GM21529 (cell line): ENCODE data around the gene GRHL1.

Experiments
- ATAC-seq: cut with Tn5 transposase; IDR thresholded peaks from one replicate; pipeline ENCODE4 v1.9.1; 2021; ENCODE audit not compliant: unreplicated experiment

The GRHL1 gene

DNA sequence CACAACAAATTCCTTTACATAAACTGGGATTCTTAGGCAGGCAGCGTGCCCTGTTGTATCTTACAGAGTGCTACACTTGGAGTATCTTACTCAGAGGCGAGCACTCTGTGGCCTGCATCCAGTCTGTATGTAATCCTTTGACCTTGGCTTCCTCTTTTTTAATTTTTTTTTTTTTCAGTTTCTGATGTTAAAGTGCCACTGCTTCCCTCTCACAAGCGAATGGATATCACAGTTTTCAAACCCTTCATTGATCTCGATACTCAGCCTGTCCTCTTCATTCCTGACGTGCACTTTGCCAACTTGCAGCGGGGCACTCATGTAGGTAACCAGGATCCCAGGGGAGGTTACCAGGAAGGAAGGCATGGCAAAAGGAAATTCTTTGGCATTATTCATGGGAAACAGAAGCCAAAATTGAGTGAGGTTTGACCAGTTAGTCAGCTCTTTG is 40.4 kb downstream of the GRHL1 start:
- no peak for ATAC-seq

DNA sequence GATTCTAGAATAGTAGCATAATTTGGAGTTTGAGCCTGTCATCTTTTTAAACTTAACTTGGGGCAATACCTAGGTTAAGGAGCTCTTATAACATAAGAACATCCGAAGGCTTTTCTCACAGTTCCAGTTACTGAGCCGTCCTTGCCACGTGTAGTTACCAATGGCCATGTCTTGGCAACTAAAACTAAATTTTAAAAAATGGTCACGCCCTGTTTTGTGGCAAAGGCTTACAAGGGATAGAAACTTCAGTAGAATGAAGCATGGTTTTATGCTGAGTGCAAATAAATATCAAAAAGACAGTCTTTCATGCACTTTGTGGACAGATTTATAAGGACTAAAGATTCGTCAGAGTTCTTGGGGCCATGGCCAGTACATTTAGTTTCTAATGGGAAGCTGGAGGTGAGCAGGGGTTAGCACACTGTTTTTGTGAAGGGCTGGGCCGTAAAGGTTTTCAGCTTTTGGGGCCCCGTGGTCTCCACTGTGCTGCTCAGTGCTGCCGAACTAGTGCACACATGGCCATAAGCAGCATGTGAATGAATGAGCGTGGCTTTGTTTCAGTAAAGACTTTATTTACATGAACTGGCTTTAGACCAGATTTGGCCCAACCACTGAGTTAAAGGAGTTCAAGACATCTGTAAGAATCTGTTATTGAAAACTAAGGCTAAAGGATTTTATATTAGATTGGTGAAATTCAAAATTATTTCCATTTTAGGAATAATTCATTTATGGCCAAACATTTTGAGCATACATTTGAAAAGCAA is 41.1 kb downstream of the GRHL1 start:
- ATAC-seq = no peak

DNA sequence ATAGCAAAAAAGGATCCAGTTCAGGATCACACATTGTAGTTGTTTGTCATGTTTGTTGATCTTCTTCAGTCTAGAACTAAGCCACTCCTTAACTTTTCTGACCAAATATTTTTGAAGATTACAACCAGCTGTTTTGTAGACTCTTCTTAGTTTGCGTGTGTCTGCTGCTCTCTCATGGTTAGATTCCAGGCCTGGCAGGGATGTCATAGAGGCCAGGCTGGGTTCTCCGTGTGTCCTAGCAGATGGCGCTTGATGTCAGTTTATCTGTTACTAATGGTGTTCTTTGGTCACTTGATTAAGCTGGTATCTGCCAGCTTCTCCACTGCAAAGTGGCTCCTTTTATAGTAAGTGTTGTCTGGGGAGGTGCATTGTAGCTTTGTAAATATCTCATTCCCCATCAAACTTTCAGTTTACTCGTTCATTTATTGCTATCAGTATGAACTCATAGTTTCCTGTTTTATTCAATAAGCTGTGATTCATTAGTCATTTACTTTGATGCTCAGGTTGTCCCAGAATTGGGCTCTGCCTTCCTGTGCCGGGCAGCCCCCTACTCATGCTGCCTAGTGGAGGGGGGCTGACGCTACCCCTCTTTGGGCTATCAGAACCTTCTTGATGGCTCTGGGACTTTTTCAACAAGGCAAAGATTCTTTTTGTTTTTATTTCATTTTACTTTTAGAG is 42.1 kb downstream of the GRHL1 start:
- ATAC-seq = no peak

DNA sequence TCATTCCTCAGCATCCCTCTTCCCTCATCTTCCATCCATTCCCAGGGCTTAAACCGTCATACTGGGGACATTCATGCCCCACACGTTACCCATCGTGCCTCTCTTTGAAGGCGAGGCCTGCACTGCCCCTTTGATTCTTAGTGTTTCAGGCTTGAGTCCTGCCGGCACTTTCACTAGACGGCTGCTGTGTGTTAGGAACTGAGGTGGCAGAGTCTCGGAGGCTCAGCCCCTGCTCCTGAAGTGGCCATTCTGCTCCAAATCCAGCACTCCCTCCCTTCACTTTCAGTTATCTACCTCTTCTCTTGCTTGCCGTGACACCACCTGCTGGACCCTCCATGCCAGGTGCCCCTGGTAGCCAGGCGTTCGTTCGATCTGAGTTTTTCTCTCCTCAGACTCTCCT is 43.0 kb downstream of the GRHL1 start:
- no peak for ATAC-seq

DNA sequence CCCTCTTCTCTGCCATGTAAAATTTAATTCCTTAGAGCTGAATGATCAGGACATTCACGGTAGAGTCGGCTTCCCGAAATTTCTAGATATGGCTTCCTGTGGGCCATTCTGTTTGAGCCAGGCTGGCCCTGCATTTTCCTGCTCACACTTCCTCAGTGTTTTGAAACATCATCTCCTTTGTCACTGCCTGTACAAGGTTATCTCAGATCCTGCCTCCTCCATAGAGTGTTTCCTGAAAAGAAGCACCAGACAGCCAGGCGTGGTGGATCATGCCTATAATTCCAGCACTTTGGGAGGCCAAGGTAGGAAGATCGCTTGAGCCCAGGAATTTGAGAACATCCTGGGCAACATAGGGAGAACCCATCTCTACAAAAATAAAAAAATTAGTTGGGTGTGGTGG is 43.6 kb downstream of the GRHL1 start:
- ATAC-seq = no peak

DNA sequence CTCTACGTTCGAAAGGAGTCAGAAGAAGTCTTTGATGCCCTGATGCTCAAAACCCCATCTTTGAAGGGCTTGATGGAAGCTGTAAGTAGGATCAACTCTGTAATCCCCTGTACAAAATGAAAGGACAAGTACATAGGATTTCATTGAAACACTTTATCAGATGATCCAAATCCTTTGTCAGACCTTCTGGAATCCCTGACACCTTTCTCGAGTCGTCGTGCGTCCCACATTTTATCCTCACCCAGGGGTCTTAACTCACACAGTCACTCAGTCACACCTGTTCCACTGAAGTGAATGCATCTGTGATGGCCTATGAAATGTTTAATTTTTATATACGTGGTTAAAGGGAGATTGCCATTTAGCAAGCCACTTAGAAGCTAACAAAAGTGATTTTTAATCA is 44.8 kb downstream of the GRHL1 start:
- no peak for ATAC-seq

DNA sequence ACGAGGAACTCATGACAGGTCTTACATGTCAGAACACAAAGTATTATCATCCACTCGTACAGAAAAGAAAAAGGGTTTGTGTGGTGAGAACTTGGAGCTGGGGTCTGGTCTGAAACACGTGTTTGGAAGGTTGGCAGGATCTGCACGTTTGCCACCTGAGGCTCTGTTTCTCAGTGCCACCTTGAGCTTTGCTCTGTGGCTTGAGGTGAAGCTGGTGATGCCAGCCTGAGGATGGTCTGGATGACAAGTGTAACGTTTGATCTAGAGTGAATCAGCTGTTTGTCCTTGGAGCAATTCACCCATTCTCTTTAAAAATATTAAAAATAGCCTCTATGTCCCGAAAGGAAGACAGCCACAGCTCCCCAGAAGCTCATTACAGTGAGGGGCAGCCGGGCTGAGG is 46.4 kb downstream of the GRHL1 start:
- ATAC-seq = no peak

DNA sequence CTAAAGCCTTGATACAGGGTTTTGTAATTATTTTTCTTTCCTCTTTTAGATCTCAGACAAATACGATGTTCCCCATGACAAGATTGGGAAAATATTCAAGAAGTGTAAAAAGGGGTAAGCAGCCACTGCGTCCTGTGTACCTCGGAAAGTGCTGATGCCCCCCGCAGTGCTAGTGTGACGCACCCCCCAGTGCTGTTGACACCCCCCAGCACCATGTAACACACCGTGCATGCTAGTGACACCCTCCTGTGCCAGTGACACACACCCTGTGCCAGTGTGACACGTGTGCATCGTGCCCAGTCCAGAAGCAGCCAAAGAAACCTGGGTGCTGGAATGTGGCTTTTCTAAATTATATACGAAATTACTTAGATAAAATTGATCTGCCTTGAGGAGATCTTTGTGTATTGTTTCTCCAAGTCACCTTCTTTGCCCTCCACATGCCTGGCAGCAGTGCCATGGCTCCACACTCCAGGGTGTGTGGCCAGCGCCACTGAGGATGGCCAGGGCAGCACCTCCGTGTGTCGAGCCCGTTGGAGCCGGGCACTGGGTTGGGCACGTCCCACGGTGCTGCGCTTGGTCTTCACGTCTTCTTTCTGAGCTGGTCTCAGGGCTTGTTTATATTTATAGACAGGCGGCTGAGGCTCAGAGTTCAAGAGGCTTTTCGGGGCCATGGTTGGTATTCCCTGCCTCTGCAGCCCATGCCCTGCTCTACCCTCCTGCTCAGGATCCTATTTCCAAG is 47.6 kb downstream of the GRHL1 start:
- no peak for ATAC-seq

DNA sequence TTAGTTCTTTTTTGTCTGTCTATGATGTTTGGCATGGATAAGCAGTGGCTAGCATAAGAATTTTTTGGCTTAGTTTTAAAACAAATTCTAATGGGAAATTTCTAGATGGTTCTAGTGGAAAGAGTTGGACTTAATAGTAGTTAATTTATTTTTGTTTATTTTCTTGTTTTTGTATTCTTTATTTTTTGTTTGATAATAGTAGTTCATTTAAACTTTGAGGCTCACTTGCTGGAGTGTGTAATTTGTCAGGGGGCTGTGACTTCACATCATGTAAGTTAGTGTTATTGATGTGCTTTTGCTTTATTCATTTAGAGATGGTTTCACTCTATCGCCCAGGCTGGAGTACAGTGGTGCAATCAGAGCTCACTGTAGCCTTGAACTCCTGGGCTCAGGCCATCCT is 48.2 kb downstream of the GRHL1 start:
- ATAC-seq = no peak

DNA sequence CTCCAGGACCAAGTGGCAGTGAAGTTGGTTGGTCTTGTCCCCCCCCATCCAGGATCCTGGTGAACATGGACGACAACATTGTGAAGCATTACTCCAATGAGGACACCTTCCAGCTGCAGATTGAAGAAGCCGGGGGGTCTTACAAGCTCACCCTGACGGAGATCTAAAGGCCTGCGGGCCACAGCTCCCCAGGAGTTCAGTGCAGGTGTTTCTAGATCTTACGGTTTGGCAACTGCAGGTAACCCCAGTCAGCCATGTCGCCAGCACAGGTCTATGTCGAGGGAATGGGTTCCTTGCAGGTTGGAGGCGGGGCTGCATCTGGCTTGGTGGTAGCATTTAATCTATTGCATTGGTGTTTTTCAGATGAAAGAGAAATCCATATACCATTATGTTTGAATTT is 49.0 kb downstream of the GRHL1 start:
- ATAC-seq = no peak

DNA sequence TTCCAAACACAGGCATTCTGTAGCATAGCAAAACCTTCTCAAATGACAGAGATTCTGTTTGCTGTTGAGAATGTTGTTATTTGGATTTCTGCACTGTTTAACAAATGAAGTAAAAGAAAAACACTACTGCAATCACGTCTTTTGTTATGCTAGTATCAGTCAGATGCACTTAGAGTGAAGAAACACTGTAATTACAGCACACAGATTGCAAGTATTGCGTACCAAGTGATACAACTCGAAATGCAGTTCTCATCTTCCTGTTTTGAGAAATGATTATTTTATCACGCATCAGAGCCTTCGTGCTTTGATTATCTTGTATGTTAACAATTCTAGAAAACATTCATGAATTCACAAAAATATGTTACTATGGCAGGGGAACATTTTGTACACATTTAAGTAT is 50.1 kb downstream of the GRHL1 start:
- no peak for ATAC-seq

DNA sequence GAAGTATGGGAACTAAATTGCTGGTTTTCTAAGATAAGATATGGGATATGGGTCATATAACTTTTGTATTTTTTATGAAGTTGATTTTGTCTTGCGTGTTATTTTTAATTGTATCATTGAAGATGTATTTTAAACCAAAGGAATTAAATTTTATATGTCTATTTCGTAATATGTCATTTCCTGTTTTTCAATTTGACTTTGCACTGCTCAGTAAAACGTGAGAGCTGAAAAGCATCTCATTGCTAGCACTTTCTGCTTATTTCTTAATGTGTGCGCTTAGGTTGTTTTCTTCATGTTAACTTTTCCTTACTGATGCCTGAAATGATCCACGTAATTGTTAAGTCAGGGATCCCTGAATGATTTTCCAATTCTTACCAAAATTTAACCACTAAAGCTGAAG is 50.6 kb downstream of the GRHL1 start:
- ATAC-seq = no peak

DNA sequence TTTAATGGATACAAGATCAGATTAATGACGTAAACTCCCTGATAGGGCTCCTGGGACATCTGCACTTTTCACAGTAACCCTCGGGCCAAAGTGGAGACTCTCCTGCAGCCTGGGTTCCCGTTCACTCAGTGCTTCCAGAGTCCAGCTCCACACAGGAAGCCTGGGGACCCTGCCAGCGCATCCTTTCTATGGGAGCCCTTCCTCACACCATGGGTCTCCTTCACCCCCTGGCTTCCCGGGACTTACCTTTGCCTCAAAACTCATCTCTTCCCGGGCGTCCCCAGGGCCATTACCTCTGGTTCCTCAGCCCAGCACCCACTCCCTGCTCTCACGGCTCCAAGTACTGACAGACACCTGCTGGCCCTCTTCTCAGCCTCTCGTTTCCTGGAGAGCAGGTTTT is 51.2 kb downstream of the GRHL1 start:
- ATAC-seq = no peak

DNA sequence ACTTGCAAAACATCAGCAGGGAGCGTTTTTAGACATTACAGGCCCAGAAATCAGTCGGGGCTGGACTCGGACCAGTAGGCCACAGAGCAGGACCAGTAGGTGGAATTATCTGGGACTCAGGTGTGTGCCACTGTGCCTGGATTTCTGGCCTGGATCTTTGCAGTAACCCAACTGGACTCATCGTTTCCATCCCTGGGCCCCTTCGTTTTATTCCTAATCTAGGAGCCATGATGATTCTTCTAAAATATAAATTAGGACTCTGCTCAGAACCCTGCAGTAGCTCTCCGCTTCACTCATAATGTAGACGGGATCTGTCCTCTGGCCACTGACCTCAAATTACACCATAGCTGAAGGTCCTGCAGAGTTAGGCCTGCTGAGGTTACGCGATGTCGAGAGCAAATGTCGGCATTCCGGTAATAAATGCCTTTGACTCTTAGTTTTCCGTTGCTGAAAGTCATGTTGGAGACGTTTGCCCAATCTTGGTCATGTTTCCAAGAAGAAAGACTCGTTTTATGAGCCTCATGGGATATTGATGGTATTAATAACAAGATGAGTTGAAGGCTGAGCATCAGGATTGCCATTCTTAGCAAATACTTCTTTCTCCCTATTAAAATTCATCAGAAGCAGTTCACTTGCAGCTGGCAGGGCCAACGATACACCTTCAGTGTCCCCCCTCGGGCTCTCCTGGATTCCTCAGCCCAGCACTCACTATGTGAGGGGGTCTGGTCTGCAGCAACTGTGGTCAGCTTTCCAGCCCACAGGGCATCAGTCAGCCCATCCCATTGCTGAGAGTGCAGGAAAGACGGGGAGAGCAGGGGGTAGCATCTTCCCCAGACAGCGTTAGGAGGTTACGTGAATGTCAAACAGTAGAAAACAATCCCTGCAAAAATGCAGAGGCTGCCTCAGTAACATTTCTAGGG is 52.0 kb downstream of the GRHL1 start:
- ATAC-seq = no peak

DNA sequence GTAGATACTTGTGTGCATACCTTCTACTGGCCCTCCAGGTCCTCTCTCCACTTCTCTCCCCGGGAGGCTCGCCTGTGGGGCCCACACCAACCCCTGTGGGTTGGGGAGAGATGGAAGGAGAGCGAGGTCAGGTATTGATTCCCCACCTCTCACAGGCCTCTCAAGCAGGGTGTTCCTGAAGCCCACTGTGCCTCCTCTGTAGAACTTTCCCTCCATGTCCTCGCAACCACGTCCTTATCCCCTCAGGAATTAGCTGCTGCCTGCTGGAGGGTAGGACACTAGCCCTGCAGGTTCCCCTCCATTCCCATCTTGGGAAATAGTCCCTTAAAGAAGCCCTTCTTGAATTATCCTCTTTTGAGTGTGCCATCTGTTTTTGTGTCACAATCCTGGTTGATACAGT is 52.9 kb downstream of the GRHL1 start:
- ATAC-seq = no peak

DNA sequence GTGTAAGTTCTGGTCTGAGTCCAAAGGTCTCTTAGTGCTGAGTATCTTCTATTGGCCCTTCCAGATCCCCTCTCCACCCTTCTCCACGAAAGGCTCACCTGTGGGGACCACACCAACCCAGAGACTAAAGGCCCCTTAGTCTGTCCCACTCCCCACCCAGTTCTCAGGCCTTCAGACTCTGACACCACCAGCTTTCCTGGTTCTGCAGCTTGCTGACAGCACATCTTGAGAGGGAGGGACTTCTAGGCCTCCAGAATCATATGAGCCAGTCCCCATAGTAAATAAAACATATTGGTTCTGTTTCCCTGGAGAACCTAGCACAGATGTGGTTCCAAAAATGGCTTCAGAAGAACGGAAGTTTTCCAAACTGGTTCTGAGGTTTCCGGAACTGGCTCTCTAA is 53.3 kb downstream of the GRHL1 start:
- ATAC-seq = no peak

DNA sequence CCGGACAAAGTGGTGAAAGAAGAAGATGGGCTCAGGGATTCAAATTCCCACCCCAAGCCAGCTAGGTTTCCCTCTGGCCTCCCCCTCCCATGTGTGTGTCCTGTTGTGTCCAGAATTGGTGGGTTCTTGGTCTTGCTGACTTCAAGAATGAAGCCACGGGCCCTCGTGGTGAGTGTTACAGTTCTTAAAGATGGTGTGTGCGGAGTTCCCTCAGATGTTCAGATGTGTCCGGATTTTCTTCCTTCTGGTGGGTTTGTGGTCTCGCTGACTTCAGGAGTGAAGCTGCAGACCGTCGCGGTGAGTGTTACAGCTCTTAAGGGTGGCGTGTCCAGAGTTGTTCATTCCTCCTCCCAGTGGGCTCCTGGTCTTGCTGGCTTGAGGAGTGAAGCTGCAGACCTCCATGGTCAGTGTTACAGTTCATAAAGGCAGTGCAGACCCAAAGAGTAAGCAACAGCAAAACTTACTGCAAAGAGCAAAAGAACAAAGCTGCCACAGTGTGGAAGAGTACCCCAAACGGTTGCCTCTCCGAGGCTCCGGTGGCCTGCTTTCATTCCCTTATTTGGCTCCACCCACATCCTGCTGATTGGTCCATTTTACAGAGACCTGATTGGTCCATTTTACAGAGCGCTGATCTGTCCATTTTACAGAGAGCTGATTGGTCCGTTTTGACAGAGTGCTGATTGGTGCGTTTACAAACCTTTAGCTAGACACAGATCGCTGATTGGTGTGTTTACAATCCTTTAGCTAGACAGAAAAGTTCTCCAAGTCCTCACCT is 54.2 kb downstream of the GRHL1 start:
- ATAC-seq = no peak

DNA sequence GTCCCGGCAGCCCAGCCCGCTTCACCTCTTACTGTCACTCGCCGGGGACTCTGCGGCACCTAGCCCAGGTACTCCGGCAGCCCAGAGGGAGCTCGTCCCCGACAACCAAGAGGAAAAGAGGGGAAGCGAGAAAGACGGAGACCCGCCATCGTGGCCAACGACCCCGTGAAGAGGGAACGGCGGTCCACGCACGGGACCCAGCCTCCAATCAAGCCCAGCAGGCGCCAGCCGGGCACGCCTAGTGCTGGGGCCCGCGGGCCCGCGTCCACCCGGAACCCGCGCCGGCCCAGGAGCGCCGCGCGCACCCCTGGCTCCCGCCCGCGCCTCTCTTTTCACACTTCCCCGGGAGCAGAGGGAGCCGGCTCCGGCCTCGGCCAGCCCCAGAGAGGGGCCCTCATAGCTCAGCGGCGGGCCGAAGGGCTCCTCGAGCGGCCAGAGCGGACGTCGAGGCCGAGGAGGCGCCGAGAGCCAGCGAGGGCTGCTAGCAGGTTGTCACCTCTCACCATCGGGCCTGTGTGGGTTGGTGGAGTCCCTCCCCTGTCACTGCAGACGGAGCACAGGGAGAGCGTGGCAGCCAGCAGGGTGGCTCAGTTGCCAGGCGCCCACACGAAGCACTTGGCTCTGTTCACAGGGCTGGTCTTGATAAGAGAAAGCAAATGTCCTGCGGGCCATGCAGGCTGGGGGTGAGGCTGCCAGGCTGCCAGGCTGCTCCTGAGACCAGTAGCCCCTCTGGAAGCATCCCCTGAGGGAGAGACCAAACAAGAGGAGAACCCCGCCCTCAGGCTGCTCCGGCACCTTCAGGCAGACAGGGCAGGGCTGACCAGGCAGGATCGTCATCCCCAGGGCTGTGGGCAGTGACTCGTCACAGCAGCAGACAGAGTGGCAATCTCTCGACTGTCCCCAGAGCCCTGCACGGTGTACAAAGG is 55.0 kb downstream of the GRHL1 start:
- ATAC-seq = no peak

DNA sequence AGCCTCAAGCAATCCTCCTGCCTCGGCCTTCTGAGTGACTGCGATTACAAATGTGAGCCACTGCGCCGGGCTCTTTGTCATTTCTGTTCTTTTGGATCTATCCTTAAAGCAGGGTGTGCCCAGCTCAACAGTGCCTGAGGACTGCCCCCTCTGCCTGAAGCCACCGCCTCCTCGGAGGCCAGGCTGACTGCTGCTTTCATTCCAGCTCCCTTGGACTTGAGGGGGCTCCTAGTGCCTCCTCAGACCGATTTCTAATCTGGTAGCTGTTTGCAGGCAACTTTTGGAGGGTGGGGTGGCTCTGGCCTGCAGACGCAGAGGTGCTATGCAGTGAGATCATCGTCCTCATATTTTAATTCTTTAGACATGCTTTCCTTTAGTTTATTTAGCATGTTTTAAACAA is 55.9 kb downstream of the GRHL1 start:
- ATAC-seq = no peak
